ENCODE data around the gene BTRC. TPM values are rescaled to one million over a fixed set of nuclear protein-coding genes. Genes with fewer than 3 reads are reported as not detected.
A peak's percentile ranks its signal among the peaks of the same experiment; 100 is the strongest.
"Not testable (repeated sequence)": the region's sequence is repeated elsewhere in the genome, so short reads cannot be mapped to it uniquely, and the experiment has no call there.

Gene BTRC
- total RNA-seq, 2 donors from 2014 or later, result 21.8 to 31.5 TPM

- DNase-seq, result no peak
- Mint-ChIP-seq H3K27ac (peak overlapping the region; percentile 77), H3K27me3 (ENCODE audit: low read depth) (no peaks in the 10 kb centered on the region), H3K4me1 (ENCODE audit: low read depth) (peaks cover 33% of the 10 kb centered on the region), H3K36me3 (ENCODE audit: insufficient read depth in 2 of 2) (peaks cover 3 to 6% of the 10 kb centered on the region in 2 donors), H3K4me3 (peak overlapping the region; percentile 85 to 97), H3K9me3 (no peaks in the 10 kb centered on the region)
- ATAC-seq (replicated peaks in 1 of 2), result no peak
Measured at GRCh38 chr10:101355072-101355706, 1.2 kb downstream of the BTRC start.

GRCh38 chr10:101356132-101356531 lies 2.2 kb downstream of the BTRC start:
- H3K36me3 Mint-ChIP-seq (ENCODE audit: insufficient read depth in 2 of 2), result peaks cover 3 to 6% of the 10 kb centered on the region in 2 donors
- DNase-seq, result no peak
- H3K4me3 Mint-ChIP-seq, result no peak overlapping the region
- no peak for ATAC-seq (replicated peaks in 1 of 2)
- no peaks in the 10 kb centered on the region for H3K9me3 Mint-ChIP-seq
- no peaks in the 10 kb centered on the region for H3K27me3 Mint-ChIP-seq (ENCODE audit: low read depth)
- H3K27ac Mint-ChIP-seq, result no peak overlapping the region
- H3K4me1 Mint-ChIP-seq (ENCODE audit: low read depth), result peaks cover 33% of the 10 kb centered on the region

- DNase-seq (no peak), ATAC-seq (replicated peaks in 1 of 2) (no peak)
- H3K36me3 Mint-ChIP-seq (ENCODE audit: insufficient read depth in 2 of 2), result peaks cover 3 to 6% of the 10 kb centered on the region in 2 donors
- no peaks in the 10 kb centered on the region for H3K27me3 Mint-ChIP-seq (ENCODE audit: low read depth)
- H3K4me3 Mint-ChIP-seq, result no peak overlapping the region
- no peaks in the 10 kb centered on the region for H3K9me3 Mint-ChIP-seq
- peaks cover 33% of the 10 kb centered on the region for H3K4me1 Mint-ChIP-seq (ENCODE audit: low read depth)
- no peak overlapping the region for H3K27ac Mint-ChIP-seq
Measured at GRCh38 chr10:101357958-101358357, 4.0 kb downstream of the BTRC start.

- no peak for DNase-seq
- ATAC-seq (replicated peaks in 1 of 2), result no peak
- Mint-ChIP-seq H3K4me1 (ENCODE audit: low read depth) (peaks cover 28% of the 10 kb centered on the region), H3K36me3 (ENCODE audit: insufficient read depth in 2 of 2) (peaks cover 2 to 6% of the 10 kb centered on the region in 2 donors), H3K9me3 (no peaks in the 10 kb centered on the region), H3K27me3 (ENCODE audit: low read depth) (no peaks in the 10 kb centered on the region), H3K4me3 (no peak overlapping the region), H3K27ac (no peak overlapping the region)
Measured at GRCh38 chr10:101358706-101359300, 4.8 kb downstream of the BTRC start.

GRCh38 chr10:101360090-101360489 lies 6.1 kb downstream of the BTRC start:
- not testable (repeated sequence) for H3K9me3 Mint-ChIP-seq; DNase-seq; H3K4me3 Mint-ChIP-seq; H3K27ac Mint-ChIP-seq; H3K36me3 Mint-ChIP-seq (ENCODE audit: insufficient read depth in 2 of 2); H3K27me3 Mint-ChIP-seq (ENCODE audit: low read depth); ATAC-seq (replicated peaks in 1 of 2)
- peaks cover 18% of the 10 kb centered on the region for H3K4me1 Mint-ChIP-seq (ENCODE audit: low read depth)

- H3K4me3 Mint-ChIP-seq; H3K27ac Mint-ChIP-seq; DNase-seq; H3K36me3 Mint-ChIP-seq (ENCODE audit: insufficient read depth in 2 of 2); H3K9me3 Mint-ChIP-seq; H3K27me3 Mint-ChIP-seq (ENCODE audit: low read depth); ATAC-seq (replicated peaks in 1 of 2): not testable (repeated sequence)
- H3K4me1 Mint-ChIP-seq (ENCODE audit: low read depth), result peaks cover 11% of the 10 kb centered on the region
Measured at GRCh38 chr10:101360841-101361240, 6.9 kb downstream of the BTRC start.

GRCh38 chr10:101363850-101364400 lies 10.0 kb downstream of the BTRC start:
- Mint-ChIP-seq H3K27ac (no peak overlapping the region), H3K4me1 (ENCODE audit: low read depth) (peaks cover 10% of the 10 kb centered on the region), H3K4me3 (no peak overlapping the region), H3K9me3 (no peaks in the 10 kb centered on the region), H3K36me3 (ENCODE audit: insufficient read depth in 2 of 2) (no peaks in the 10 kb centered on the region), H3K27me3 (ENCODE audit: low read depth) (no peaks in the 10 kb centered on the region)
- DNase-seq, result no peak
- ATAC-seq (replicated peaks in 1 of 2), result no peak

GRCh38 chr10:101364721-101365120 lies 10.8 kb downstream of the BTRC start:
- Mint-ChIP-seq H3K4me3 (no peak overlapping the region), H3K36me3 (ENCODE audit: insufficient read depth in 2 of 2) (no peaks in the 10 kb centered on the region), H3K27ac (no peak overlapping the region), H3K4me1 (ENCODE audit: low read depth) (peaks cover 10% of the 10 kb centered on the region), H3K27me3 (ENCODE audit: low read depth) (no peaks in the 10 kb centered on the region), H3K9me3 (no peaks in the 10 kb centered on the region)
- DNase-seq (no peak), ATAC-seq (replicated peaks in 1 of 2) (no peak)

GRCh38 chr10:101367569-101368453 lies 13.8 kb downstream of the BTRC start:
- H3K27ac Mint-ChIP-seq, result peak overlapping the region; percentile 26
- peak overlapping the region; percentile 18 to 33 for H3K4me3 Mint-ChIP-seq
- peaks cover 10% of the 10 kb centered on the region for H3K4me1 Mint-ChIP-seq (ENCODE audit: low read depth)
- DNase-seq (peak in 1 of 2 donors; percentile 5), ATAC-seq (replicated peaks in 1 of 2) (peak; percentile 70 to 83)
- no peaks in the 10 kb centered on the region for H3K36me3 Mint-ChIP-seq (ENCODE audit: insufficient read depth in 2 of 2)
- H3K27me3 Mint-ChIP-seq (ENCODE audit: low read depth), result no peaks in the 10 kb centered on the region
- H3K9me3 Mint-ChIP-seq, result no peaks in the 10 kb centered on the region

- no peak overlapping the region for H3K27ac Mint-ChIP-seq
- ATAC-seq (replicated peaks in 1 of 2), result no peak
- no peak overlapping the region for H3K4me3 Mint-ChIP-seq
Measured at GRCh38 chr10:101373063-101373462, 19.1 kb downstream of the BTRC start.

GRCh38 chr10:101373993-101374392 lies 20.0 kb downstream of the BTRC start:
- peaks cover 10% of the 10 kb centered on the region for H3K4me1 Mint-ChIP-seq (ENCODE audit: low read depth)
- H3K27ac Mint-ChIP-seq; DNase-seq; H3K36me3 Mint-ChIP-seq (ENCODE audit: insufficient read depth in 2 of 2); H3K27me3 Mint-ChIP-seq (ENCODE audit: low read depth); H3K9me3 Mint-ChIP-seq; ATAC-seq (replicated peaks in 1 of 2); H3K4me3 Mint-ChIP-seq: not testable (repeated sequence)

More at GRCh38 chr10:101373063-101373462, 19.1 kb downstream of the BTRC start:
- no peaks in the 10 kb centered on the region for H3K27me3 Mint-ChIP-seq (ENCODE audit: low read depth)
- peaks cover 0 to 2% of the 10 kb centered on the region in 2 donors for H3K9me3 Mint-ChIP-seq
- peaks cover 5 to 7% of the 10 kb centered on the region in 2 donors for H3K36me3 Mint-ChIP-seq (ENCODE audit: insufficient read depth in 2 of 2)
- peaks cover 13% of the 10 kb centered on the region for H3K4me1 Mint-ChIP-seq (ENCODE audit: low read depth)
- DNase-seq, result no peak

- no peaks in the 10 kb centered on the region for H3K27me3 Mint-ChIP-seq (ENCODE audit: low read depth)
- ATAC-seq (replicated peaks in 1 of 2), result no peak
- H3K27ac Mint-ChIP-seq, result no peak overlapping the region
- peaks cover 5 to 7% of the 10 kb centered on the region in 2 donors for H3K36me3 Mint-ChIP-seq (ENCODE audit: insufficient read depth in 2 of 2)
- DNase-seq, result no peak
- H3K9me3 Mint-ChIP-seq, result peaks cover 0 to 2% of the 10 kb centered on the region in 2 donors
- peaks cover 18% of the 10 kb centered on the region for H3K4me1 Mint-ChIP-seq (ENCODE audit: low read depth)
- H3K4me3 Mint-ChIP-seq, result no peak overlapping the region
Measured at GRCh38 chr10:101375076-101375475, 21.1 kb downstream of the BTRC start.

All from activated T-cell treated with anti-CD3 and anti-CD28 coated beads, Interleukin-2, amount 50 U/mL, for 72 hours (primary cell).